Astrocyte of the hippocampus (primary cell): ENCODE measurements around the gene SRSF7.
A peak's percentile ranks its signal among the peaks of the same experiment; 100 is the strongest.

ENCODE experiments used
- DNase-seq: peaks from one replicate; pipeline ENCODE4 v3.0.0; 2011; ENCODE audit warnings: low read depth, low spot score

Gene SRSF7

DNA sequence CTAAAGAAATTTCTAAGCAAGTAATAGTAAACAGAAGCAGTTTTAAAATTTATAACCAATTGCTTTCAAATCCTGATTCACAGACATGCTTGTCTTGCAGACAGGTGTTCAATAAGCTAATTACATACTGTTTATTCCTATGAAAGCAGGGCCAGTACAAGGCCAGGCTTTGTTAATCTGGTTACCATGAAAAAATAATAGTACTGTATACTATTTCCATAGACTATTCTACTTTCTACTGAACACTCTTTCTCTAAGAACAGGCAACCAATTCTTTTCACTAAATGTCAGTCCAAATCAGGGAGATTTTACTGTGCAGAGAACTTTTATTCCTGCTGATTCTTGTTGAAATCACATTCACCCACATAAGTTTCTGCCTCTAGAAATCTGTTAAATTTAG, 2.9 kb upstream of the SRSF7 start:
- DNase-seq, result no peak

DNA sequence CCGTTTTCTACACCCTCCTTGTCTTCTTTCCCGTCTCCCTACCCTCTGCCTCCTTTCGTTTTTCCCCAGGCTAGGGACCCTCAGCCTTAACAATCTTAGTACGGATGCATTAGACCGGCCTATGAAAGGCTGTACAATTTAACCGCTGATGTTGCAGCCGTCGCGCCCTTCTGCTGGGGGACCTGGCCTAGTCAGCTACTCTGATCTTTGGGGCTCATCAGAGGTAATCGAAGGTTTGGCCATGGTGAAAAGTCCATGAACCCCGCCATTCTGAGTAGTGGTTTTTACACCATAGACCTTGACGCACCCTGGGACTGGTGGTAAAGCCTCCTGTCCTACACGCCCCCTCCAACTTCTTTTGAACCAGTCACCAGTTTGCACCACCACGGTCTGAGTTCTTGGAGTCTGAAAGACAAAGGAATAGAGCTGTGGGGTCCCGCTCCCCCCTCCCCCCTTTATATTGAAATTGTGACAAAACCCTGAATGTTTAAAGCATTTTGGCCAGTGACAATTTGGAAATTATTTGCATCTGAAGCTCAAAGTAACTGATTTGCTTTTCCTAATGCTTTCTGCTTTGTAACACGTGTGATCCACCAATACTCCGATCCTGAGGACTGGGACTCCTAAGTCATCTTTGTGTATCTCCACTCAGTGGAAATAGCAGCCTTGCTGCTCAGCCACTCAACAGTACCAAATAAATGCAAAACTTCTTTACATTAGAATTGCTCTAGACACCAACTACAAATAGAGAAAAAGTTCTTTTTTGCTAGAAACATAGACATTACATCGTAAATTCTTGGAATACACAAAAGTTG, 642 bp upstream of the SRSF7 start:
- DNase-seq, result no peak

DNA sequence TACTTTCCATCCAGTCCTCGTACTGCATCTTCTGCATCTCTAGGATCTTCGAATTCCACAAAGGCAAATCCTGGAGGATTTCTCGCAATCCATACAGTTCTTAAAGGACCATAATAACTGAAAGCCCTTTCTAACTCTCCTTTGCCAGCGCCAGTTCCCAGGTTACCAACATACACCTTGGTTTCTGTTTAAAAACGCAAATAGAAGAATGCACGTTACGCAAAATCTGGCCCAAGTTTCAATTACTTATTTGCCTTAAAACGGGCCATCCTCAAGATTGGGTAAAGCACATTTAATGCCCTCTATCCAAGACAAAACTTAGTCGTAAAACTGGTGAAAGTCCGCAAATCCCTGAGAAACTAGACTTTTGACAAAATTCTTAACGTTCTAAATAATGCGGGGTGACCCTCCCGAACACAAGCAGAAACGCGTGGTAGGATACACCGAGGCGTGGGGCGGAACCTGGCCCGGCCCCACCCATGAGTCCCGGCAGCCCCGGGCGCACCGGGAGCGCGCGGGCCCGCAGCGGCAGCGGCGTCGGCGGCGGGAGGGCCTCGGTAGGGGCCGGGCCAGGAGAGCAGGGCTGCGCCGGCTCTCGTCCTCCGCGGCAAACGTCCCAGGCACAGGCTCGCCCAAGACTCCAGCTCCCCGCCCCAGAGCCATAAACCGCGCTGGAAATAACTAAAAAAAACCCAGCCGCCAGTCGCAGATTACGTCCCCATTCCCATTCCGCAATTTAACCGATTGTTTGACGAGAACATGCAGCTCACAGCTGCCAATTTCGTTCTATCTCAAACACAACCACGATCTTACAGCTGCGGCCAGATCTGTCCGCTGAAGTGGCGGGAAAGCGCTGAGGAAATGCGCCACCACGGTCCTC, 910 bp downstream of the SRSF7 start:
- peak; percentile 68 for DNase-seq

DNA sequence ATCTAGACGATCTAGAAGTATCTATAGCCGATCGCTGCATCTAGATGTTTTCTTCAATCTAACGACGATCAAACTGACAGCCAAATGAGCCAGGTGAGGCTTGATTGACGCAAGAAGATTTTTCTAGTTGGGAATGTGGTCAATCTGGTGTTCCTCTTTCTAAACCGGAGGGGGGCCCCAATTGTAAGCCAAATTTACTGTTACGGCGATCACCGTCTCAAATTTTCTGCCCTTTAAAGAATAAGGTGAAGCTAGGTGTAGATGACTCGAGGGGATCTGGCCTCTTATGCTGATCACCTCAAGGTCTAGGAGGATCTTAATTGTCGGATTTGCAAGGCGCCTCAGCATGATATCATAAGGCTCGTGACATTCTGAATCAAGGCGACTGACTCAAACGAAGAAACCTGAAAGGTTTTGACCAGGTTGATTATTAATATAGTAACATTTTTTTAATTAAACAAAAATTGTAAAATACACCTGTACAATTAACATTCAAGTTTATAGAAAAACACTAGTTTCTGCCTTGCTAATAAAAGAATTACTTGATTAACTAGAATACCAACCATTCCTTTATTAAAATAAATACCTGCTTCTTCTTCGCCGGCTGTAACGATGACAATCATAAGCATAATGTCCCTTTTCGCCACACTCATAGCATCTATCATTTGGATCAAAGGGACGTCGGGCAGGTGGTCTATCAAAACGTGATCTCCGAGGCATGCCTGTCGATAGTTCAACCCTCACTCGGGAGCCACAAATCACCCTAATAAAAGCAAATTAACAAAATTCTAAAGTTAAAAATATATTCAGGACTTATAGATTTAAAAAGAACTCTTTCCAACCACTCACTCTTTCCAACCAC, 2.0 kb downstream of the SRSF7 start:
- no peak for DNase-seq

DNA sequence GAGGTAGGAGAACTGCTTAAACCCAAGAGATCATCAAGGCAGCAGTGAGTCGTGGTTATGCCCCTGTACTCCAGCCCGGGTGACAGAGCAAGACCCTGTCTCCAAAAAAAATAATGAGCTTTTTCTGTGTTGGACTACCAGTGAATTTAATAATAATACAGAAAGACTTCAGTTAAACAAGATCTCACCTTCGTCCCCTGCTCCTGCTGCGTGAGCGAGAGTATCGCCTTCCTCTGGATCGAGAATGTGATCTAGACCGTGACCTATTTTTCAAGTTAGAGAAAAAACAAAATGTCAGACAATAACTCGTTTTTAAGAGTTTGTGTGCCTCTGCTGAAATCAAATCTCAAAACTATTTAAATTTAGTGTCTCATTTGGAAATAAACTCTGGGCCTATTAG, 2.8 kb downstream of the SRSF7 start:
- DNase-seq, result no peak

DNA sequence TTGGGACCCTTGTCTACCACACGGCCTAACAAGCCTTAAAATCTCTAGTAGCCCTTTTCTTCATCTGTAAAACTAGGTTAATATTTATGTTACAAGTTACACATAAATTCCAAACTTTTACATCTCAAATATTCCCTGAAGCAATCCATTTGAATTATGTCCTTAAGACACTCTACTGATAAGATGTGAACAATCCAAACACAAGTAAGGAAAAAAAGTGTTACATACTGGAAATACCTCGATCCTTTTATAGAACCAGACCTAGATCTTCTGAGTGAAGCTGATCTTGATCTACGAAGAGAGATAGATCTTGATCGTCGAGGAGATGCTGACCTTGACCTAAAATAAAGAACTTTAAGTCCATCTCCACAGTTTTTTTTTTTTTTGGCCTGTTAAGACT, 3.3 kb downstream of the SRSF7 start:
- no peak for DNase-seq

DNA sequence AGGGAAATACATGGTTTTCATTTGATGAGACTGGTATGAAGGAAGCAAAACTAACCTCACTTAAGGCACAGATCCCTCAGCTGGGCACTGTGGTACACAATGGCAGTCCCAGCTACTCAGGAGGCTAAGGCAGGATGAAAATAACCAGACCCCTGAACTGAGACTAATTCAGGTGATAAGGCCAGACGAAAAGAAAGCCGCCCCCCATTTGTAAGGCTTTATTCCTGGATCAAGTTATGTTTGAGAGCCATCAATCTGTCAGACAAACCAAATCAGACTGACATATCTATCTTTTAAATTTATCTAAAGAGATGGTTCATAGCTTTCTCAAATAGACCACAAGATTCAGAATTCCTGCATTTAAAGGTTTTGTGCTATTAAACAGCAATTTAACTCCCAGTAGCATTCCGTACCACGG, 4.1 kb downstream of the SRSF7 start:
- no peak for DNase-seq

DNA sequence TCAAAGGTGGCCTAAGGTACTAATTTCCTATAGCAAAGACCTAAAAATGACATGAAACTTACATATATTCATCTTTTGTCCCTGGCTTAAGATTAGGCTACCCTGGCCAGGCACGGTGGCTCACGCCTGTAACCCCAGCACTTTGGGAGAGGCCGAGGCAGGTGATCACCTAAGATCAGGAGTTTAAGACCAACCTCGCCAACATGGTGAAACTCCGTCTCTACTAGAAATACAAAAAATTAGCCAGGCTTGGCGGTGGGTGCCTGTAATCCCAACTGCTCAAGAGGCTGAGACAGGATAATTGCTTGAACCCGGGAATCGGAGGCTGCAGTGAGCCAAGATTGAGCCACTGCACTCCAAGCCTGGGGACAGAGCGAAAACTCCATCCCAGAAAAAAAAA, 5.9 kb downstream of the SRSF7 start:
- no peak for DNase-seq

DNA sequence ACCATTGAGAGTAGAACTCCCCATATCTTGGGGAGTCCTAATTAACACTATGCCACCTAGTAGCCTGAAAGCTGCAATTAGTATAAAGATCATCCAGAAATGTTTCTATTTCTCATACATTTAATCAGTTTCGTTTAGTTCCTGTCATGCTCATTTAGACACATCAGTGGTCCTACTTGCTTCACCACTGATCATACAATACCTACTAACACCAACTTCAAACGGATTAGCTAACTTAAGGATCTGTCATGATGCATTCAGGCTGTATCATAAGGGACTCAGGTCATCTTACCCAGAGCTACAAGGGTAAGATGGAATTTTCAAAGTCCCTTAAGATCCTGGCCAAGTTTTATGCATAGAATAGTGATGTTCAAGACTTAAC, 6.8 kb downstream of the SRSF7 start:
- no peak for DNase-seq

DNA sequence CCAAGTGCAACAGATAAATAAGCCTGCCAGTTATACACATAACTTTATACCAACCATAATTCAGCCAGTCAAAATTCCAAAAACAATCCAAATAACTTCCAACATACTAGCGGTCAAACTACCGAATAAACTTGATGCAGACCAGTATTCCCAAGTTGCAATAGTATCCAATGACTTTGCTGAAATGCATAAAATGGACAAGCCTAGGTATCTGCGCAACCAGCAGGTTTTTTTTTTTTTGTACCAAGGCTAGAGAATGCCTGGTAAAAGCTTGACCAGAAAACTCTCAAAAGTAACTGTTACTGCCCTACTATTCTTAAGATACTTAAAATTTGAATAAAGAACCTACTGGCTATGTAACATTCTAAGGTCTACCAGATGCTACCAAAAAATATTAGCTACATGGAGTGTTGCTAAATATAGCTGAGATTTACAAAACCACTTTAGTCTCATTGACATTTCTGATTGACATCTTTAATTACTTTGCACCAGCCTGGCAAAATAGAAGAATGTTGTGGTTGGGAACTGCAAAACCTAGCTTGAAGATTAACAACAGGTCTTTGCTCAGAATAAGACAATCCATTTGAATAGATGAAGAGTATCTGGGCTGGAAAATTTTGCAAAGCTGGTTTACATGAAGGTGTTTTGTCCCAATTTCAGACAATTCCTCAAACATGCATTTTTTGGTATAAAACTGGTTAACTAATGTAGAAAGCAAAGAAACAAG, 7.3 kb downstream of the SRSF7 start:
- DNase-seq, result peak; percentile 36

DNA sequence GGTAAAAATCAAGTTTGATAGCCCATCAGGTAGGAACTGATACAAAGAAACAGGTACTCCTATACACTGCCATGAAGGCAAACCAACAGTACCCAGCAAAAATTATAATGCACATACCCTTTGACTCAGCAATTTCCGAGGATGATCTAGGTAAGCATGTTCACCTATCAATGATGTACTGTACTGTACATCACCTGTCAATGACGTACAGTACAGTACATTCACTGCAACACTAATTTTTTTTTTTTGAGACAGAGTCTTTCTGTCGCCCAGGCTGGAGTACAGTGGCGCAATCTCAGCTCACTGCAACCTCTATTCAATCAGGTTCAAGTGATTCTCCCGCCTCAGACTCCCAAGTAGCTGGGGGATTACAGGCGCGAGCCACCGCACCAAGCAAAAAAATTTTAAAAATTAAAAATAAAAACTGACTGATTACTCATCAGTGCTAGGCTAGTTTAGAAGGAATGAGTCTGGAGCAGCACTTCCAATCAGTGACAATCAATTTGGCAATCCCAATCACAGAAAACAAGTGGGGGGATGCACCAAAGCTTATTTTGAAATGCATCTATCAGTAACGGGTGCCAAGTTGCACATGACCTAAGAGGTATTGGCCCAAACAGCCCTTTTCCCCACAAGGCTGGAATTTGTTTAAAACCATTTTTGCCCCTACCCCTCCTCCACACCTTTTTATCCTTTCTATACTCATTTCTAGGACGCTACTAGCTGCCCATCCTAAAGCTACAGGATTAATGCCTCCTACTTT, 8.2 kb downstream of the SRSF7 start:
- no peak for DNase-seq

DNA sequence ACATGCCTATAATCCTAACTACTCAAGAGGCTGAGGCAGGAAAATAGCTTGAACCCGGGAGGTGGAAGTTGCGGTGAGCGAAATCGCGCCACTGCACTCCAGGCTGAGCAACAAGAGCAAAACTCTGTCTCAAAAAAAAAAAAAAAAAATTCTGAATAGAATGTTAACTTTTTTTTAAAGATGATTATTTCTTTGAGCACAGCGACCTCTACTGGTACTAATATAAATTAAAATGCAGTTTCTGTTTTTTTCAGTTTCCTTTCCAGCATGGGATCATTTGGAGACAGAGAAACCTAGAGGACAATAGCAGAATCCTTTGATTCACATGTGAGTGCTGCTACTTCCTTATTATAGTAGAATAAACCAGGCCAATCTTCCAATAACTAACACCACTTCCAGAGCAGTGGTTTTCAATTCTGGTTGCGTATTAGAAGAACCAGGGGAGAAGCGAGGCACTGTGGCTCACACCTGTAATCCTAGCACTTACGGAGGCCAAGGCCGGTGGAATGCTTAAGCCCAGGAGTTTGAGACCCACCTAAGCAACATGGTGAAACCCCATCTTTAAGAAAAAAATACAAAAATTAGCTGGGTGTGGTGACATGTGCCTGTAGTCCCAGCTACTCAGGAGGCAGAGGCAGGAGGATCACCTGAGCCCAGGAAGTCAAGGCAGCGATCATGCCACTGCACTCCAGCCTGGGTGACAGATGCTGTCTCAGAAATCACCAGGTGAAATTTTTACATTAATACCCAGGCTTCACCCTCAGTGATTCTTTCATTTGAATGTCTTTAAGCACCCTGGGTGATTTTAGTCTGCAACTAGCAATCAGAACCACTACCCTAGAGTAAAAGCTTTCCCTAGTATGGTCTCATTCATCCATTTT, 10.1 kb downstream of the SRSF7 start:
- peak; percentile 51 for DNase-seq

DNA sequence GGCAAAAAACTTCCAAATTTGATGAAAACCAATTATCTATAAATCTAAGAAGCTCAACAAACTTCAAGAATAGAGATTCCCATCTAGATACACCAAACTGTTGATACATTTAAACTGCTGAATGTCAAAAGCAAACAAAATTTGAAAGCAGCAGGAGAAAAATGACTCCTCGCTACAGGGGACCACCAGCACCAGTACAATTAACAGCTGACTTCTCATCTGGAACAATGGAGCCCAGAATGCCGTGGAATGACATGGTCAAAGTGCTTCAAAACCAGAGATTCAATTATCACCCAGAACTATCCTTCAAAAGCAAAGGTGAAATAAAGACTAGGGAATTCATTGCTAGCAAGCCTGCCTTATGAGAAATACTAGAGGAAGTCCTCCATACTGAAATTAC, 11.6 kb downstream of the SRSF7 start:
- DNase-seq, result no peak

DNA sequence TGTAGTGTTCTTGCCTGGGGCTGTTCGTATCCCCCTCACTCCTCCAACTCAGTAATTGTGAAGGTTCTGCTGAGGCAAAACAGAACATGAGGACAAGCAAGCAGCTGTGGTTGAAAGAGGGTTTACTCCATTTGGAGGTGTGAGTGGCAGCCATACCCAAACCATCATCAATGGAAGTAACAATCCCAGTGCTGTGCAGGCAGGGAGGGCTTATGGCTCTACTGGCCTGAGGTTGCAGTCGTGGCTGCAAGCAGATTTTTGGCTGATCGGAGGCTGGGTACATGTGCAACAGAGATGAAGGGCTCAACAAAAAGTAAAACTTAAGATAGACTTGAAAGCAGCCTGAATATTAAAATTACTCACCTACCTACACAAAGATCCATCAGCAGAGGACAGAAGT, 13.2 kb downstream of the SRSF7 start:
- no peak for DNase-seq

DNA sequence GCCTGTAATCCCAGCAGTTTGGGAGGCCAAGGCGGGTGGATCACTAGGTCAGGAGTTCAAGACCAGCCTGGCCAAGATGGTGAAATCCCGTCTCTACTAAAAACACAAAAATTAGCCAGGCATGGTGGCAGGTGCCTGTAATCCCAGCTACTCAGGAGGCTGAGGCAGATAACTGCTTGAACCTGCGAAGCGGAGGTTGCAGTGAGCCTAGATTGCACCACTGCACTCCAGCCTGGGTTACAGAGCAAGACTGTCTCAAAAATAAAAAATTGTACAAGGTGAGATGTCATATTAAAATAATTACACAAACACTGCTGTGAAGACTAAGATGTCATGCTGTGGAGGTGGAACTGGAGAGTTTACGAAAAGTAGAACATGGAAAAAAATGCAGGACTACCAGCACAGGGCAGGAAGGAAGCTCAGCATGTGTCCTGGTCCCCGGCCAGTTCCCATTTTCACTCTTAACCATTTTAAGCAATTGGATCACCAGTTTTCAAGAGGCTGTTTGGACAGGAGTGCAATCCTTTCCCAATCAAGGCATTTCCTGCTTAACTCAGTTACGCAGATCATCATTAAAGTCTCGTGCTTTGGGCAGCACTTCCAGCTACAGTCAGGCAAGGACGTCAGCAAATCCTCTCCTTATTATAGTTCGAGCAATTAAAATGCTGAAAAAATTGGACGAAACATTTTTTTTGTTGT, 14.0 kb downstream of the SRSF7 start:
- peak; percentile 20 for DNase-seq

DNA sequence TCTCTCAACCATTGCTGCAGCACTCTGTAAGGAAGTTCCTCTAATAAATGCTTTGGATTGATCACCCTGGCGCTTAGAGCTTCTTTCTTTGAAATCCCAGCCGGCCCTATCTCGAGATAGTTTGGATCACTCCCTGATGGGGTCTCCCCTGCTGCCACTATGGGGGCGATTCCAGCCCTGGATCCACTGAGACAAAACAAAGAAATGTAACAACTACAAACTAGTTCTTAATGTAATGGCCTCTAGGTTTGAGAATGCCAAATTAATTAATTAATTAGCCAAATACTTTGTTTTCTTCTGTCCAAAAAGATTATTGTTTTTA, 15.2 kb downstream of the SRSF7 start:
- DNase-seq, result no peak

DNA sequence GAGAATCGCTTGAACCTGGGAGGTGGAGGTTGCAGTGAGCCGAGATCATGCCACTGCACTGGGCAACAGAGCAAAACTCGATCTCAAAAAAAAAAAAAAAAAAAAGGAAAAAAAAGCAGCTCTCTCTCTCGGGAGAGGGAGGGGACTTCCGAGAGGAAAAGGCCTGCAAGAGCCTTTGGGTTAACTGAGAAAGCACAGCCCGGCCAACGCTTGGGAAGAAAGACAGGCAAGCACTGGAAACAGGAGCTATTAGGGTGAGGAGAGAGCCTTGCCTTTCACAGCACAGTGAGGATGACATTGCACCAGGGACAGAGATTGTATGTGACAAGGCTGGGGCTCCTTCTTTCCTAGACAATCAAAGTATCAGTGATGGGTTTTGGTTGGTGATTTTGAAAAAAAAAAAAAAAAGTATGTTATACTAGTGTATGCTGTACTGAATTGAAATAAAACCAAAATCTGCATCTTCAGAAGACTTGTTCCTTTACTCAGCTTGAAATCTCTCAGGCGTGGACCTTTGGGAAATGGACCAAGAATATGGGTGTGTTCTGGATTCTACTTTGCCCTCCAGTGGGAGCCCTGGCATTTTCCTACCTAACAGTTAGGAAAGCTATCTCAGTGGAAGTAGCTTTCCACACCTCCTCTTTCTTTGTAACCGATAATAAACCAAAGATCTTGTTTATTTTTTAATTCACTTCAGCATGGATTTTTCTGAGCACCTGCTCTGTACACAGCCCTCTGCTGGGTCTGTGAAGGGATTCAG, 16.7 kb downstream of the SRSF7 start:
- DNase-seq, result no peak

DNA sequence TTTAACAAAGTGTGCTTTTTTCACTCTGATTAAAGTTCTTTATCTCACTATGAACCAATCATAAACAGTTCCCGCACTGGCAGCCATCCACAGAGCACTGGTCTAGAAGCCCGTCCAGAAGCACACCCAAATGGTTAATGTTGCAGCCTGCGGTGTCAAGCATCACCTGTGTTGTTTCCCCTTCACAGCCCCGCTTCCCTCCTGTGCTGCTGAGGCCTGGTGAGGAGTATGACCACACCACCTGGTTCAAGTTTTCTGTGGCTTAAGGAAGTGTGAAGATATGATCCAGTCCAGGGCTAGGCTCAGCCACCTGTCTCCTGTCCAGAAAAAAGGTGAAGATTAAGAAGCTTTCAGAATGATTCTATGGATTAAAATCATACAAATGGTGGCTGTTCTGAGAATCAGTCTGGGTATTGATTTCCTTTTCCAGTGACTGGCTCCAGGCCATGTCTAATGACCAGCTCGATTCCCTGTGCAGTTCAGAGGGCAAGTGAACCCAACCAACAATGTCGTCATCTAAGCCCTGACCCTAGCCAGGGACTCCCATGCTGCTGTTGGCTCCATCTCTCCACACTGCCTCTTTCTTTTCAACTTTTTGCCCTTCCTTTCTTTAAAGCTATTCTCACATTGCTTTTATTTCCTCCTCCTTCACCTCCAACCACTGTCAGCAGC, 17.7 kb downstream of the SRSF7 start:
- no peak for DNase-seq
